Right renal cortex interstitium (tissue), 3 donors: ENCODE data around the gene CTBP1. TPM values are rescaled to one million over a fixed set of nuclear protein-coding genes. Genes with fewer than 3 reads are reported as not detected.

Experiments used
- DNase-seq, 3 donors: peaks; one replicate each; pipeline ENCODE4 v3.0.0-alpha.2; 2013; ENCODE audit warnings: low read depth in 3 of 3, low spot score in 2 of 3
- polyA plus RNA-seq, 3 donors: library from polyadenylated mRNA; unstranded; fragments of 120-200 nt; gene quantifications; one replicate each; pipeline ENCODE4 v1.2.1, GENCODE V29; 2013; ENCODE audit not compliant: insufficient read length in 3 of 3

The CTBP1 gene
- polyA plus RNA-seq, 3 donors: 98.0 to 118 (median 107) TPM

- no peak for DNase-seq
These were observed 36.2 kb downstream of the CTBP1 start for GRCh38 chr4:1212546-1213335.

GRCh38 chr4:1211891-1212545, 36.9 kb downstream of the CTBP1 start:
- DNase-seq: no peak

GRCh38 chr4:1211371-1211770, 37.6 kb downstream of the CTBP1 start:
- no peak for DNase-seq

GRCh38 chr4:1210971-1211370, 38.0 kb downstream of the CTBP1 start:
- no peak for DNase-seq

- no peak for DNase-seq
These were observed 38.6 kb downstream of the CTBP1 start for GRCh38 chr4:1210241-1210841.

GRCh38 chr4:1209821-1210220, 39.1 kb downstream of the CTBP1 start:
- no peak for DNase-seq

- DNase-seq: no peak
These were observed 39.8 kb downstream of the CTBP1 start for GRCh38 chr4:1208970-1209704.

- DNase-seq: no peak
These were observed 40.5 kb downstream of the CTBP1 start for GRCh38 chr4:1208266-1208961.

- DNase-seq: peak in 1 of 3 donors; percentile 64
These were observed 41.2 kb downstream of the CTBP1 start for GRCh38 chr4:1207603-1208265.

- no peak for DNase-seq
These were observed 41.8 kb downstream of the CTBP1 start for GRCh38 chr4:1207157-1207470.

- no peak for DNase-seq
These were observed 42.4 kb downstream of the CTBP1 start for GRCh38 chr4:1206299-1207156.

GRCh38 chr4:1205586-1206298, 43.2 kb downstream of the CTBP1 start:
- DNase-seq: no peak

- DNase-seq: no peak
These were observed 43.9 kb downstream of the CTBP1 start for GRCh38 chr4:1204828-1205585.

- no peak for DNase-seq
These were observed 44.6 kb downstream of the CTBP1 start for GRCh38 chr4:1204286-1204827.

GRCh38 chr4:1203026-1203616, 45.8 kb downstream of the CTBP1 start:
- no peak for DNase-seq

- DNase-seq: no peak
These were observed 46.4 kb downstream of the CTBP1 start for GRCh38 chr4:1202526-1203011.
